ENCODE data around the gene MAP7. TPM values are rescaled to one million over a fixed set of nuclear protein-coding genes. Genes with fewer than 3 reads are reported as not detected.

The MAP7 gene
- total and polyA plus RNA-seq, 2 experiments from 2014 or later, result 44.7 to 49.2 TPM

- no peak for TF ChIP-seq ZNF462 (CRISPR knock-in tag; IDR thresholded peaks at IDR 0.05)
- TF ChIP-seq, protein P1, sequence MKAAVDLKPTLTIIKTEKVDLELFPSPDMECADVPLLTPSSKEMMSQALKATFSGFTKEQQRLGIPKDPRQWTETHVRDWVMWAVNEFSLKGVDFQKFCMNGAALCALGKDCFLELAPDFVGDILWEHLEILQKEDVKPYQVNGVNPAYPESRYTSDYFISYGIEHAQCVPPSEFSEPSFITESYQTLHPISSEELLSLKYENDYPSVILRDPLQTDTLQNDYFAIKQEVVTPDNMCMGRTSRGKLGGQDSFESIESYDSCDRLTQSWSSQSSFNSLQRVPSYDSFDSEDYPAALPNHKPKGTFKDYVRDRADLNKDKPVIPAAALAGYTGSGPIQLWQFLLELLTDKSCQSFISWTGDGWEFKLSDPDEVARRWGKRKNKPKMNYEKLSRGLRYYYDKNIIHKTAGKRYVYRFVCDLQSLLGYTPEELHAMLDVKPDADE (IDR thresholded peaks at IDR 0.05), result no peak
- no peak for TF ChIP-seq ZNF331 (CRISPR knock-in tag; IDR thresholded peaks at IDR 0.05; ENCODE audit: low read depth)
- TF ChIP-seq EZH2phosphoT487 (IDR thresholded peaks at IDR 0.05; ENCODE audit: unreplicated experiment), result no peak
- no peak for TF ChIP-seq REST (IDR thresholded peaks at IDR 0.05; ENCODE audit: unreplicated experiment)
- TF ChIP-seq NANOG (IDR thresholded peaks at IDR 0.05; ENCODE audit: borderline replicate concordance), result no peak
Measured at GRCh38 chr6:136315594-136315993, 234.6 kb downstream of the MAP7 start (continued).
